HG03039 (cell line): ENCODE measurements around the gene ZNF324.
A peak's percentile ranks its signal among the peaks of the same experiment; 100 is the strongest.
"Not testable (repeated sequence)": the region's sequence is repeated elsewhere in the genome, so short reads cannot be mapped to it uniquely, and the experiment has no call there.

ENCODE experiments used
- ATAC-seq: cut with Tn5 transposase; IDR thresholded peaks from one replicate; pipeline ENCODE4 v1.9.1; 2021; ENCODE audit warnings: mild to moderate bottlenecking, moderate library complexity; ENCODE audit not compliant: unreplicated experiment

The ZNF324 gene

DNA sequence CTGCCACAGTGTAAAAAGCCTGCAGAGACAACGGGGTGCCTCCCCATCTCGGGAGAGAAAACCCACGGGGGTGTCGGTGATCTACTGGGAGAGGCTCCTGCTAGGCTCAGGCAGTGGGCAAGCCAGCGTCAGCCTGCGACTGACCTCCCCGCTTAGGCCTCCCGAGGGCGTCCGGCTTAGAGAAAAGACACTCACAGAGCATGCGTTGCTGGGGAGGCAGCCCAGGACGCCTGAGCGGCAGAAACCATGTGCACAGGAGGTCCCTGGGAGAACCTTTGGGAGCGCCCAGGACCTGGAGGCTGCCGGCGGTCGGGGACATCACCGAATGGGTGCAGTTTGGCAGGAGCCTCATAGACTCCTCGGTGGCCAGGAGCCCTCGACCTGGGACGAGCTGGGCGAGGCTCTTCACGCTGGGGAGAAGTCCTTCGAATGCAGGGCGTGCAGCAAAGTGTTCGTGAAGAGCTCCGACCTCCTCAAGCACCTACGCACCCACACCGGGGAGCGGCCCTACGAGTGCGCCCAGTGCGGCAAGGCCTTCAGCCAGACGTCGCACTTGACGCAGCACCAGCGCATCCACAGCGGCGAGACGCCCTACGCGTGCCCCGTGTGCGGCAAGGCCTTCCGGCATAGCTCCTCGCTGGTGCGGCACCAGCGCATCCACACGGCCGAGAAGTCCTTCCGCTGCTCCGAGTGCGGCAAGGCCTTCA is 4.1 kb downstream of the ZNF324 start:
- ATAC-seq, result not testable (repeated sequence)

DNA sequence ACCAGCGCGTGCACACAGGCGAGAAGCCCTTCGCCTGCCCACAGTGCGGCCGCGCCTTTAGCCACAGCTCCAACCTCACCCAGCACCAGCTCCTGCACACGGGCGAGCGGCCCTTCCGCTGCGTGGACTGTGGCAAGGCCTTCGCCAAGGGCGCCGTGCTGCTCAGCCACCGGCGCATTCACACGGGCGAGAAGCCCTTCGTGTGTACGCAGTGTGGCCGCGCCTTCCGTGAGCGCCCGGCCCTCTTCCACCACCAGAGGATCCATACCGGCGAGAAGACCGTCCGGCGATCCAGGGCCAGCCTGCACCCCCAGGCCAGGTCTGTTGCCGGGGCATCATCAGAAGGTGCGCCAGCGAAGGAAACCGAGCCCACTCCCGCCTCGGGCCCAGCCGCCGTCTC is 4.9 kb downstream of the ZNF324 start:
- no peak for ATAC-seq

DNA sequence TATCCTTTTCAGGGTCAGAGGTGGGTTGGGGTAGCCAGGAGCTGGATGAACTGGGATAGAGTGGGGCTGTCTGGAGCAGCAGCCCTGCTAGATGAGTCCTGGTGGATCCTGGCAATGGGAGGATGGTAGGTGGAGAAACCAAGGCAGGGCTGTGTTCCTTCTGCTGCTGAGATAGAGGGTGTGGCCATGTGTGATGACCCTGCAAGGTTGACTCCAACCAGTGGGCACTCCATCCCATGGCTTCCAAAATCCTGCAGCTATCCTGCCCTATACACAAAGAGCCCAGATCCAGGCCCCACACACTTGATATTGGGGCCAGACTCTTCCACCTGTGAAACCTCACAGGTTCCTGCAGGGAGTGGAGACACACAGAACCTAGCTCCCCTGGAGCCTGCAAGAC is 6.9 kb downstream of the ZNF324 start:
- no peak for ATAC-seq

DNA sequence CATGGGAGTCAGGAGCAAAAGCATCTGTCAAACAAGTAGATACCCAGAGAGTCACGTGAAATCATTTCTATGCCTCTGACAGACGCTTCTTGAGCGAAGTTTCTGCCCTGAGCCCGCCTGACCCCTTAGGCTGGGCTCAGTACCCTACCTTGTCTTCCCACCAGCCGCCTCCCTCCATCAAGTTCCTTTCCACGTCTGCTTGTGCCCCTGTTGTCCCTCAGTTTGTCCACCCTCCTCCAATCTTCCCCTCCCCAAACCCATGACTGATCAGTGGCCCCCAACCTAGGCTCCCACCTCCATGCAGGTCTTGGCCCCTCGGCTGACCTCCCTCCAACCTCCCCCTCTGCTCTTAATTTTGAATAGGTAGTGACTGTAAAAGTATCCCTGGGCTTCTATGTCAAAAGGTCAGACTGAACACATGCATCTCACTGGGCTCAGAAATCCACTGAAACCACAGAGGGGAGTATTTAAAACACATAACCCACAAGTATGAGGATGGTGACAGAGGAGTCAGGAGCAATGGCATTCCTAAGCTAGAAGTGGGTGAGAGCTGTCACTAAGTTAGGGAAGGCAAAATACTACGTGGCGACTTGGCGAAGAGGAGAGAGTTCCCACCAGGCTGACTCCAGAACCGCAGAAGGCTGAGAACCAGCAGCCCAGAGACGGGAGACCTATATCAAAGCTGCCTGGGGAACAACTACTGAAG is 7.6 kb downstream of the ZNF324 start:
- no peak for ATAC-seq

DNA sequence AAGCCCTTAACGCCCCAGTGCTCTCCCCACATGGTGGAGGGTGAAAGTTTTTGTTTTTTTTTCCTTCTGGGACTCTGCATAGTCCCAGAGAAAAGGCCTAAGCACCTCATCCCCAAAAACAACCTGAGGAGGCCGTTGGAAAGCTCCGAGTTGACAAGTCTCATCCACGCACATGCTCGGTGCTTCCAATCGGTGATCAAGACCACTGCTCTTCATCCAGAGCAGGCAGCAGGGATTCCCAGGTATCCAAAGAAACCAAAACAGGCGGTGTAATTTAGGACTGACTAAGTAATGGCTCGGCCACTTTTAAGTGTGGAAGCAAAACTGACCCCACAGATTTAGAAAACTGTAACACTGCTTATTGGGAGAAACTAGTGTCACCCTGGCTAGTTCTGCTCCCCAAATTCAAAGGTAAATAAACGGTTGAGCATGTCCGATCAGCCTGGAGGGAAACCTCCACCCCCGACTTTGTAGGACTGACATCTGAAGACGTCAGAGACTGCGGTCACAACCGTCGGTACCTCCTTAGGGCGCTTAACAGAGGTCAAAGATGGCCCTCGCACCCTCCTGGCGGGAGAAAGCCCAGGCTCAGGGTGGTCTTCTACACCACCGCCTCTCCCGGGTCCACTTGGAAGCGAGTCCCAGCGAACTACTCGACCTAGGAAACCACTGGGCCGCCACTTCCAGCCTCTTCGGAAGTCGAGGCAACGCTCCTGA is 8.3 kb downstream of the ZNF324 start:
- ATAC-seq, result no peak

DNA sequence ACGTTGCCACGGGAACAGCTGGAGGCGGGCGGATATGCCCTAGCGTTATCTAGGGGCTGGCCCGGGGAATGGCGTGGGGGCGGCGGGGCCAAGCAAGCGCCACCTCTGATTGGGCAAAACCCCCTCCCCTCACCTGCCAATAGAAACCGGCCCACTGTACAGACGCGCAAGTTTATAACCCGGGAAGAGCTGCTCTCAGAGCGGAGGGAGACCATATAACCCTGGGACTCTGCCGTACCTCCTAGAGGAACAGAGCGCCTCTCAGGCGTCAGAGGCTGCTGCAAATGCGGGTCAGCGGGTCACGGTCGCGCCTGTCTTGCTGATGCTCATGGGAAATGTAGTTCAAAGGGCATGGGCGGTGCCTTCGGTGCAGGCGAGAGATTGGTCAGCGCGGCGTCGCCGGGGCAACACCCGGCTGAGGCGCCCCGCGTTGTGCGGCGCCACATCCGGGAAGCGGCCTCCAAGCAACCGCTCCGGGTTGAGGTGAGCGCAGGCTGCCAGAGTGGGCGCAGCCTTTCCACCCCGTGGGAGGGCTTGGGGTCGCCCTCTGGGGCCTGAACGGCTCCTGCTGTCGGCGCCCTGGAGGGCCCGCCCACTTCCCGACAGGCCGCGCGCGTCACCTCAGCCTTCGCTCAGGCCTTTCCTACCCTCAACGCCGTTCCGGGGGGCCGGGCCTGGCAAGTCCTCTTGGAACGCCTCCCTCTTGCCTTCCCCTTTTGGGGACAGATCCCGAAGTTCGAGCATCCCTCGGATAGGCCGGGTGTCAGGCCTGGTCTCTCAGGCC is 9.0 kb downstream of the ZNF324 start, which contains the start of gene ZNF446:
Gene ZNF446 (plus strand): TSS at position 639 of the 784 bp plus-strand sequence. CDS start 867 bp downstream, outside the sequence.
- ATAC-seq, result peak; percentile 65

DNA sequence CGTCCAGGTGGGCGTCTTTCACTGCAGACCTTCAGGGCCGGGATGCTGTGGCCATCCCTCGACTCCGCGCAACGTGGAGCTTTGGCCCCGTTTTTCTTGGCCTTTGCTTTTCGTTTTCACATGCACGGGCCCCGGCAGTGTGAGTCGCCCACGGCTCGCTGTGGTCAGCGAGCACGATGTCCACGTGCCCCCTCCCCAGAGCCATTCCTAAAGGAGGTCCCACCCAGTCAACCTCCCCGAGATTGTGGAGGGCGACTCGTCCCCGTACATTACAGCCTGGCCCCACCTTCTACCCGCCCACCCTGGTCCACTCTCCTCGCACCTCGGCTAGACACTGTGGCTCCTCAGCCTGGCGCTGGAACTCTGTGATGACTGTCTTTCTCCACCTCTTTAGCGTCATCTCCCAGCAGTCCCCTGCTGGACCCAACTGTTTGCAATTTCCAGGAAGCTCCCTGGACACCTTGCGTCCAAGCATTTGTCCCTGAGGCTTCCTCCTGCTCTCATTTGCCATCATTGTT is 9.7 kb downstream of the ZNF324 start:
- peak; percentile 2 for ATAC-seq

DNA sequence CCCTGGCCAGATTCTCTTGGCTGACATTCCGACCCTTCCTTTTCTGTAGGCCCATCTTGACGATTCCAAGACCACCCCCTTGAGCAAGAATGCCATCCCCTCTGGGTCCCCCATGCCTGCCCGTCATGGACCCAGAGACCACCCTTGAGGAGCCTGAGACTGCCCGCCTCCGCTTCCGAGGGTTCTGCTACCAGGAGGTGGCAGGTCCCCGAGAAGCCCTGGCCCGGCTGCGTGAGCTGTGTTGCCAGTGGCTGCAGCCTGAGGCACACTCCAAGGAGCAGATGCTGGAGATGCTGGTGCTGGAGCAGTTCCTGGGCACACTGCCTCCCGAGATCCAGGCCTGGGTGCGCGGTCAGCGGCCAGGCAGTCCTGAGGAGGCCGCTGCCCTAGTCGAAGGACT is 10.2 kb downstream of the ZNF324 start:
- no peak for ATAC-seq

DNA sequence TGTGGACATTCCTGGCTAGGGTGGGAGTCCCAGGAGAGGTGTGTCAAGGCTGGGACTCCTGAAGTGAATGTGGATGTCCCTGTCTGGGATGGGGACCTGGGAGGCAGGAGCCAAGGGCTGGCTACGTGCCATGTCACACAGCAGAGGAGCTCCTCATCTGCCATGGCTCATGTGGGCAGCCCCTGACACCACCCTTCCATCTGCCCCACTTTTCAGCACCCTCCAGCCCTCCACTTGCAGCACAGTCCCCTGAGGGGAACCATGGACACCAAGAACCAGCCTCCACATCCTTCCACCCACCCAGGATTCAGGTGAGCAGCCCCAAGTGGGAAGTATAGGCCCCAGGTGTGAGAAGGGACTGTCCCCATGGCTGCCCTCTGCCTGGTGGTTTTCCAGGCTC is 11.0 kb downstream of the ZNF324 start:
- no peak for ATAC-seq

DNA sequence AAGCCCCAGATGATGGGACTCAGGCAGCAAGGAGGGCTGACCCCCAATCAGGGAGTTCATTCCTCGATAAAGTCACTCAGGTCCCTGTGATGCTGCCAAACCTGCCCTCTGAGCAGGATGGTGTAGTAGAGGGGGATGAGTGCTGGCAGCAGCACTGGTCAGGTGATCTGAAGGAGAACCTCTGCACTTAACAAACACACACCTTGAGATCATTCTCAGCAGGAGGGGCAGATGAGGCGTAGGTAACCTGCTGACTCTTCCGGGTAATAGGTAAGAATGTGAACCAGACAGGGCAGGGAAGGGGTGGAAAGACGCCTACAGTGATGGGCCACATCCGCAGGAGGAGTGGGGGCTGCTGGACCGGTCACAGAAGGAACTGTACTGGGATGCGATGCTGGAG is 12.4 kb downstream of the ZNF324 start:
- ATAC-seq, result no peak

DNA sequence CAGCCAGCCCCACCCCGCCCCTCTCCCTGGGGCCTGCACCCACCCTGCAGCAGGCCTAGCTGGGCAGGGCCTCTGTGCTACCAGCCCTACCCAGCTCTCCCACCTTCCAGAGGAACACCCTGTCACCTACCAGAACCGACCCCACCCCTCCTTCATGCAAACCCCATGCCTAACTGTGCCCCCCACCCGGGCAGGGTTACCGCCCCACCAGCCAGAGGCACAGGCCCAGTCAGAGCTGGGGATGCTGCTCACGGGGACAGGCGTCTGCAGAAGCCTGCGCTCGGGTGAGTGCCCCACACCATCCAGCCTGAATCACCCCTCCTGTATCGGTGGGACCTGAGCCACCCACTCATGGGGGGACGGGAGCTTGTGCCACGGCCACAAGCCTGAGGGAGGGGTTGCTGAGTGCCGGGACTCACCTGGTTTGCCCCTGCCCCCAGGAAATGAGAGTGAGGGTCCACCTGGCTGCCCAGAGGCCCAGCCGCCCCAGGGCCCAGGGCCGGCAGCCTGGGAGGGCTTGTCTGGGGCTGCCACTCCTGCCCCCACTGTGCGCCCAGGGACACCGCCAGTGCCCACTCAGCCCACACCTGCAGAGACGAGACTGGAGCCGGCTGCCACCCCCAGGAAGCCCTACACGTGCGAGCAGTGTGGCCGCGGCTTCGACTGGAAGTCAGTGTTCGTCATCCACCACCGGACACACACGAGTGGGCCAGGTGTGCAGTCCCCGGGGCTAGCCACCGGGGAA is 13.0 kb downstream of the ZNF324 start:
- no peak for ATAC-seq

DNA sequence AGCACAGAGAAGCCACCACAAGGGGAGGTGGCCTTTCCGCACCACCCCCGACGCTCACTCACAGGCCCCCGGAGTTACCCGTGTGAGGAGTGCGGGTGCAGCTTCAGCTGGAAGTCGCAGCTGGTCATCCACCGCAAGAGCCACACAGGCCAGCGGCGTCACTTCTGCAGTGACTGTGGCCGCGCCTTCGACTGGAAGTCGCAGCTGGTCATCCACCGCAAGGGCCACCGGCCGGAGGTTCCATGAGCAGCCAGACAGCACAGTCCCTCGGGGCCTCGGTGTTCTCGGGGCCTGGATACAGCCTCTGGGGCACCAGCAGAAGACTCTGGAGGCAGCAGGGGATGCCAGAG is 13.6 kb downstream of the ZNF324 start:
- no peak for ATAC-seq

DNA sequence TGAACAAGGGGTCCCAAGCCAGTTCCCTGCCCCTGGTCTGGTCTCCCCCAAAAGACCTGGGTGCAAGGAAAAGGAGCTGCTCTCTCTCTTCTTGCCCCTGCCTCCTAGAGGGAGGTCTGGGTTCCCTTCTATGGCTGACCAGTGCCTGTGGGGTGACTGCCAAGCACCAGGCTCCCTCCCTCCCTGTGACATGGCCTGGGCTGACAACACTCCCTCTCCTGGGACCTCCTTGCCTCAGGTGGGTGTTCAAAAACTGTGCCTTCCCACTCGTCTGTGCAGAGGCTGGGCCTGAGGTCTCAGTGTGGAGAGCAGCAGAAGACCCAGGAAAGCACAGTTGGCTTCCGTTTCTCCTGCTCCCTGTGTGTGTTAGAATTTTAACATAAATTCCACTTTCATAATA is 14.0 kb downstream of the ZNF324 start:
- no peak for ATAC-seq

DNA sequence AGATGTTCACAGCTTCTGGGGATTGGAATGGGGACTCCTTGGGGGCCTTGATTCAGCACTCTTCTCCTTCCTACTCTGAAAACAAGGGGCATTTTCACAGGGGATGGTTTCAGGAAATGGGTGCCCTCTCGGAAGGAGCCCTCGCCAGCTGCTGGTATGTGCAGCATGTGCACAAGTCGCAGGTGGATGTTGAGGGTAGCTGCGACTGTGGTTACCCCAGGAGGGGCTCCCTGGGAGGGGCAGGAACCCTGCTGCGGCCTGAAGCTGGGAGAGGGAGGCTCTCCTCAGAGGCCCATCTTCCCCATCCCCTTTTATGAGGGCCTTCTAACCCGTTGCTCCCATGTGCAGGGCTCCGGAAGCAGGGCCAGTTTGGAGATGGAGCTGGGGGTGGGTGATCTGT is 15.5 kb downstream of the ZNF324 start:
- no peak for ATAC-seq

DNA sequence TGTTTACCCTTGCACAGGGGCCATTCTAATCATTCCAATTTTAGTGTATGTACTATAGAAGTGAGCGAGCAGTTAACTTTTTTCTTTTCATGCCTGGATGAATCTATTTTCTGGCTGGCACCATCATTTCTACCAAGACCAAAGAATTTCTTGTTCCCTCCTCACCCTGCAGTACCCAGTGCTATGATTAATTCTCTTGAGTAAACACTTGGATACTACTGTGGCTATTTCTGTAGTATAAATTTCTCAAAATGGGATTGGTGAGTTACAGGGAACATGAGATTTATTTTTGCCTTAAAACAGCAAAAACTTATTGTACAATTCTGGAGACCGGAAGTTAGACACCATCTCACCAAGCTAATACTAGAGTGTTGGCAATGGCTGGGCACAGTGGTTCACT is 16.9 kb downstream of the ZNF324 start:
- no peak for ATAC-seq

DNA sequence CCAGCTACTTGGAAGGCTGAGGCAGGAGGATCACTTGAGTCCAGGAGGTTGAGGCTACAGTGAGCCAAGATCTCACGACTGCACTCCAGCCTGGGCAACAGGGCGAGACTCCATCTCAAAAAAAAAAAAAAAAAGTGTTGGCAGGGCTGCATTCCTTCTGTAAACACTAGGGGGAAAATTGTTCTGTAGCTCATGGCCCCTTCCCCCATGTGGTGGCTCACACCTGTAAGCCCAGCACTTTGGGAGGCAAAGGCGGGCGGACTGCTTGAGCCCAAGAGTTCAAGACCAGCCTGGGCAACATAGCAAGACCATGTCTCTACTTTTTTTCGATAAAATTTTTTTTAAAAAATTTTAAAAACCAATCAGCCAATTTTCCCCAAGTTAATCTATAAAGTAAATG is 17.5 kb downstream of the ZNF324 start:
- ATAC-seq, result not testable (repeated sequence)

DNA sequence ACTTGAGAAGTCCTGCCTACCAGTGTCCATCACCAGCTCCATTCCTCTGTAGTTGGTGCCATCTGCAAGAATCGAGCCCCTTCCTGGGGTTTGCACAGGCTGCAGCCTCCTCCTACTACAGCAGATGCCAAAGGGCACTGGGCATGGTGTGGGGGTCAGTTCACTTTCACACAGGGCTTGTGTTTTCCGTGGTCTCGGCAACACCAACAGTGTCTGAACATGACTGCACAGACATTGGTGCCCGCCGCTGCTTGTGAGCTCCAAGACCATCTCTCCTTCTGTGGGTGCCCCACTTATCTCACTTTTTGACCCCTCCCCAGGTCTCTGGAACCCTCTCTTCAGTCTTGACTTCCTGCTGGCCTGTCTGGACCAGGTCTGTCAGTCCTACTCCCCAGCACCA is 24.5 kb downstream of the ZNF324 start:
- no peak for ATAC-seq

DNA sequence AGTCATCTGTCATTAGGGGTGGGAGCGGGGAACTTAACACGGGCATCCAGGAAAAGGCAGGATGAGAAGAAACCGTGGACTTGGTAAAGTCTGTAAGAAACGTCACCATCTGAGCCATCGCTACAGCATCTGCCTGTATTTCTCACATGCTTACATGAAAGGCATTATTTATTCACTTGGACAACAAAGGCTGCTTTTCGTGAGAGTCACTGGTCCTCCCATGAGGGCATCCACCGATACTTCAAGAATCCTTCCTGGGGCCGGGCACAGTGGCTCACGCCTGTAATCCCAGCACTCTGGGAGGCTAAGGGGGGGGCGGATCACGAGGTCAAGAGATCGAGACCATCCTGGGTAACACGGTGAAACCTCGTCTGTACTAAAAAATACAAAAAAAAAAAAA is 25.4 kb downstream of the ZNF324 start:
- ATAC-seq, result no peak

DNA sequence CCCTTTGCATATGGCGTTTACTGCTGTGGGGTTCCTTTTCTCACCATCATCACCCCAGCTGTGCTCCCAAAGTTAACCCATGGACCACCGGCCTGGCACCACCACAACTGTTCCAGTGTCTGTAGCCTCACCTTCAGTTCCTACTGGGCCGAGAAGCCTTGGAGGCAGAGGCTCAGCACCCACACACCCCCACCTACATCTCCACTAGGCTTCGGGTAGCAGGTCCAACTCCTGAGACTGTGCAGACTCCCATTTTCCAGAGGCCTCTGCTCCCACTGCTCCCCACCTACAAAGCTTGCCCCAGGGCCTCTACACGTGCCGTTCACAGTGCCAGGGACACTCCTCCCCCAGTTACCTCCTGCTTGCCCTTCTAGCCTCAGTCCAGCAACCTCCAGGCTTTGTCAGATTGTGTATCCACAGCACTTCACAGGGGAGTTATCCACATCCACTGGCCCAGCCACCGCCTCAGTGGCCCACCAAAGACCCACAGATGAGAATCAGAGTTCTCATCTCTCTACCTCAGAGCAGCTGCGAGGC is 30.8 kb downstream of the ZNF324 start:
- ATAC-seq, result no peak
